Lung (tissue), 12 donors: Measurements from ENCODE around the gene TICAM1. TPM values are rescaled to one million over a fixed set of nuclear protein-coding genes. Genes with fewer than 3 reads are reported as not detected.
A peak's percentile ranks its signal among the peaks of the same experiment; 100 is the strongest.
"Not testable (repeated sequence)": the region's sequence is repeated elsewhere in the genome, so short reads cannot be mapped to it uniquely, and the experiment has no call there.

Source experiments
- ATAC-seq: fragments of 200-7000 bp; cut with Tn5 transposase; one replicate; pipeline ENCODE4 v1.9.1; 2020; ENCODE audit warnings: moderate number of reproducible peaks; ENCODE audit not compliant: insufficient read depth, low FRiP score
- DNase-seq, 3 donors: peaks; one replicate each; pipeline ENCODE4 v3.0.0-alpha.2; 2013 to 2017
- H3K27ac ChIP-seq, 2 donors: one replicate each; pipeline ENCODE4 v1.5.1; 2013; ENCODE audit warnings: mild to moderate bottlenecking in 2 of 2, moderate library complexity in 2 of 2, control low read depth in 1 of 2, inconsistent platforms in 1 of 2, low read depth in 1 of 2, low read length in 1 of 2
- H3K27me3 ChIP-seq, 3 donors: one replicate each; pipeline ENCODE4 v1.5.1; 2013; ENCODE audit warnings: low read length in 2 of 3; ENCODE audit not compliant: control insufficient read depth in 3 of 3, insufficient read depth in 3 of 3
- H3K36me3 ChIP-seq, 4 donors: one replicate each; pipeline ENCODE4 v1.5.1; 2013; ENCODE audit warnings: low read length in 4 of 4, mild to moderate bottlenecking in 1 of 4, moderate library complexity in 1 of 4; ENCODE audit not compliant: control insufficient read depth in 4 of 4, insufficient read depth in 4 of 4
- H3K4me1 ChIP-seq, 5 donors: one replicate each; pipeline ENCODE4 v1.5.1; 2013; ENCODE audit warnings: low read length in 5 of 5, mild to moderate bottlenecking in 2 of 5, moderate library complexity in 1 of 5; ENCODE audit not compliant: control insufficient read depth in 5 of 5, insufficient read depth in 5 of 5
- H3K4me3 ChIP-seq: one replicate; pipeline ENCODE4 v1.5.1; 2013; ENCODE audit warnings: mild to moderate bottlenecking, control low read depth, moderate library complexity
- H3K9ac ChIP-seq, 2 donors: one replicate each; pipeline ENCODE4 v1.5.1; 2013; ENCODE audit warnings: low read length in 2 of 2, control low read depth in 1 of 2; ENCODE audit not compliant: insufficient read depth in 1 of 2
- H3K9me3 ChIP-seq, 4 donors: one replicate each; pipeline ENCODE4 v1.5.1; 2013; ENCODE audit warnings: low read length in 3 of 4, mild to moderate bottlenecking in 1 of 4, moderate library complexity in 1 of 4; ENCODE audit not compliant: control insufficient read depth in 4 of 4, insufficient read depth in 3 of 4
- WGBS, 2 donors: extraction: QIAGEN DNeasy Blood & Tissue Kit; methylation state at CpG; one replicate each; pipeline ENCODE4 v1.1.7; 2013; 5-methylcytosine and 5-hydroxymethylcytosine counted together
- polyA plus RNA-seq, 2 donors: library from polyadenylated mRNA; stranded (reverse); fragments of 200-250 nt; gene quantifications; one replicate each; pipeline ENCODE4 v1.2.1, GENCODE V29; 2013
- total RNA-seq, 2 donors: library from RNA; depleted of rRNA in 1 of 2; stranded (reverse); fragments of >200 nt in 1 of 2; gene quantifications; one replicate each; pipeline ENCODE4 v1.2.1, GENCODE V29; 2014 to 2021
- TF ChIP-seq, protein P1 (sequence below): IDR thresholded peaks from 2 replicates; pipeline ENCODE4 v1.5.1; 2012; ENCODE audit warnings: mild to moderate bottlenecking; ENCODE audit errors: control extremely low read depth, extremely low read depth
- donor health status: control.
- donor health status: control.
- donor health status: Bipolar disorder and iron deficiency.
- donor health status: healthy.
- donor health status: DM: yes; HTN: yes; CAD: no.

TICAM1 gene
- total and polyA plus RNA-seq, 4 donors, result 4.5 to 19.7 (median 13.6) TPM

DNA sequence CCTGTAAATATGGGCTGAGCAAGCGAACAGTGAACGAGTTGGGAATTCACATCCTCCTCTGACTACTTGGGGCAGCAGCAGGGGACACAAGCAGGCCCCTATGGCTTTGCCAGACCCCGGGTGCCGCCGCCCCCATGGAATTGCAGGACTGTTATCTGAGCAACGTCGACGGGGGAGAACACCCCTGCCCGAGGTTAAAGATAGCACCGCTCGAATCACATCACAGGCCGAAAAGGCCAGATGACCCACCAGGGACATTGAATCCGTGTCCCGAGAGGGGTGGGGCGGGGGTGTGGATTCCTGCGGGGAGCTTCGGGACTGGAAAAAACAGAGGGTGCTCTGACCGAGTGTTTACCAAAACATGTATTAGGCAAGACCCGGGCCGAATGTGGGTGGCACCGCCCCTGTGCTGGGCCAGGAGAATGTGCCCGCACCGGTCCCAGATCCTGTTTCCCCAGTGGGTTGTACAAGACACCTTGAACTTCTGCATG is 30.9 kb downstream of the TICAM1 start:
- DNase-seq (peak; percentile 61 to 83 (median 77)), ATAC-seq (peak; percentile 56)
- H3K9ac ChIP-seq, result no peak overlapping the region
- TF ChIP-seq, protein P1, sequence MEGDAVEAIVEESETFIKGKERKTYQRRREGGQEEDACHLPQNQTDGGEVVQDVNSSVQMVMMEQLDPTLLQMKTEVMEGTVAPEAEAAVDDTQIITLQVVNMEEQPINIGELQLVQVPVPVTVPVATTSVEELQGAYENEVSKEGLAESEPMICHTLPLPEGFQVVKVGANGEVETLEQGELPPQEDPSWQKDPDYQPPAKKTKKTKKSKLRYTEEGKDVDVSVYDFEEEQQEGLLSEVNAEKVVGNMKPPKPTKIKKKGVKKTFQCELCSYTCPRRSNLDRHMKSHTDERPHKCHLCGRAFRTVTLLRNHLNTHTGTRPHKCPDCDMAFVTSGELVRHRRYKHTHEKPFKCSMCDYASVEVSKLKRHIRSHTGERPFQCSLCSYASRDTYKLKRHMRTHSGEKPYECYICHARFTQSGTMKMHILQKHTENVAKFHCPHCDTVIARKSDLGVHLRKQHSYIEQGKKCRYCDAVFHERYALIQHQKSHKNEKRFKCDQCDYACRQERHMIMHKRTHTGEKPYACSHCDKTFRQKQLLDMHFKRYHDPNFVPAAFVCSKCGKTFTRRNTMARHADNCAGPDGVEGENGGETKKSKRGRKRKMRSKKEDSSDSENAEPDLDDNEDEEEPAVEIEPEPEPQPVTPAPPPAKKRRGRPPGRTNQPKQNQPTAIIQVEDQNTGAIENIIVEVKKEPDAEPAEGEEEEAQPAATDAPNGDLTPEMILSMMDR, result no peak
- H3K4me3 ChIP-seq, result no peak overlapping the region
- peaks cover 0 to 7% (median 6%) of the 10 kb centered on the region in 4 donors for H3K36me3 ChIP-seq
- 58 to 72% methylated on average over 23 of the region's 23 CpGs for WGBS, 2 donors
- H3K9me3 ChIP-seq, result no peaks in the 10 kb centered on the region
- H3K27me3 ChIP-seq, result no peaks in the 10 kb centered on the region
- peaks cover 0 to 3% (median 0%) of the 10 kb centered on the region in 5 donors for H3K4me1 ChIP-seq
- peak overlapping the region; percentile 71 to 89 for H3K27ac ChIP-seq

DNA sequence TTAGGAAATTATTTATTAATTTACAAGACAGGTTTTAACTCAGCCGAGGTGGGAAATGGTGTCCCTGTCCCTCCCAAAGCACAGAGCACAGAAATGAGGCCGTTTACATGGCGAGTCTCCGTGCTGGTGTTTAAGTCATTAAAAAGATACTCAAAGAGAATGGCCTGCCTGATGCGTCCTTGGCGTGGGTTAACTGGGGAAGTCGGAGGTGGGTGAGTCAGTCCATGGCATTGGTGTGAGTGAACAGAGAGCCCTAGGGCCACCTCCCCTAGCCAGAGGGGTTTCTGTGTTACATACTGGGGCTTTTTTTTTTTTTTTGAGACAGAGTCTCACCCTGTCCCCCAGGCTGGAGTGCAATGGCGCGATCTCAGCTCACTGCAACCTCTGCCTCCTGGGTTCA is 36.1 kb downstream of the TICAM1 start:
- 88 to 91% methylated on average over 9 of the region's 9 CpGs for WGBS, 2 donors
- Histone ChIP-seq H3K9ac (no peak overlapping the region), H3K4me1 (peaks cover 0 to 22% (median 11%) of the 10 kb centered on the region in 5 donors), H3K36me3 (peaks cover 0 to 23% (median 18%) of the 10 kb centered on the region in 4 donors), H3K27me3 (no peaks in the 10 kb centered on the region), H3K4me3 (no peak overlapping the region), H3K9me3 (no peaks in the 10 kb centered on the region), H3K27ac (no peak overlapping the region)
- DNase-seq (no peak), ATAC-seq (no peak)
- TF ChIP-seq, protein P1, result no peak

DNA sequence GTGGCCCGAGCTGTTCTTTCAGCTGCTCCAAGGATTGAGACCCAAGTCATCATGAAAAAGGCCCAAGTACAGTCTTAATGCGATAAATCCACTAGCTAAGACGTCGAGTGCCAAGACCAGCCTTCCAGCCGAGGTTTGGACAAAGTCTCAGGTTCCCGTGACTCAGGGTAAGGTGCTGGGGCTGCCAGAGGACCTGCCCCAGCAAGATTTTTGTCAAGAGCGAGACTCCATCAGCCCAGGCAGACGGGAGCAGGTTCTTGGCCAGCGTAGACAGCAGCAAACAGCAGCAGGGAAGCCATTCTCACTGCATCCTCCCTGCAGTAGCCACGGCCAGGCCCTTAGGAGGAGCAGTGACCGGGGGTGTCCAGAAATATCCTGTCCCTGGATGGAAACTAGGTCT is 36.5 kb downstream of the TICAM1 start:
- no peak for DNase-seq
- peaks cover 0 to 23% (median 18%) of the 10 kb centered on the region in 4 donors for H3K36me3 ChIP-seq
- peaks cover 0 to 22% (median 11%) of the 10 kb centered on the region in 5 donors for H3K4me1 ChIP-seq
- H3K9me3 ChIP-seq, result no peaks in the 10 kb centered on the region
- no peak overlapping the region for H3K4me3 ChIP-seq
- whole genome bisulfite sequencing, 2 donors, result 86 to 93% methylated on average over 11 of the region's 11 CpGs
- no peak for ATAC-seq
- no peak overlapping the region for H3K9ac ChIP-seq
- H3K27ac ChIP-seq, result no peak overlapping the region
- no peaks in the 10 kb centered on the region for H3K27me3 ChIP-seq
- TF ChIP-seq, protein P1, result no peak

DNA sequence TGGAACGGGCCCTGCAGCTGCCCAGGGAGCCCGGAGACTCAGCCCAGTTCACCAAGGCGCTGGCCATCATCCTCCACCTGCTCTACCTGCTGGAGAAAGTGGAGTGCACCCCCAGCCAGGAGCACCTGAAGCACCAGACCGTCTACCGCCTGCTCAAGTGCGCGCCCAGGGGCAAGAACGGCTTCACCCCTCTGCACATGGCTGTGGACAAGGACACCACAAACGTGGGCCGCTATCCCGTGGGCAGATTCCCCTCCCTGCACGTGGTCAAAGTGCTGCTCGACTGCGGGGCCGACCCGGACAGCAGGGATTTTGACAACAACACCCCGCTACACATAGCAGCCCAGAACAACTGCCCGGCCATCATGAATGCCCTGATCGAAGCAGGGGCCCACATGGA is 38.2 kb downstream of the TICAM1 start:
- not testable (repeated sequence) for H3K27ac ChIP-seq, H3K4me3 ChIP-seq, ATAC-seq, H3K9ac ChIP-seq, DNase-seq, H3K27me3 ChIP-seq, H3K9me3 ChIP-seq
- Histone ChIP-seq H3K36me3 (peaks cover 0 to 23% (median 18%) of the 10 kb centered on the region in 4 donors), H3K4me1 (peaks cover 0 to 22% (median 11%) of the 10 kb centered on the region in 5 donors)
- WGBS, 2 donors, result 88 to 97% methylated on average over 18 to 19 of the region's 19 CpGs

DNA sequence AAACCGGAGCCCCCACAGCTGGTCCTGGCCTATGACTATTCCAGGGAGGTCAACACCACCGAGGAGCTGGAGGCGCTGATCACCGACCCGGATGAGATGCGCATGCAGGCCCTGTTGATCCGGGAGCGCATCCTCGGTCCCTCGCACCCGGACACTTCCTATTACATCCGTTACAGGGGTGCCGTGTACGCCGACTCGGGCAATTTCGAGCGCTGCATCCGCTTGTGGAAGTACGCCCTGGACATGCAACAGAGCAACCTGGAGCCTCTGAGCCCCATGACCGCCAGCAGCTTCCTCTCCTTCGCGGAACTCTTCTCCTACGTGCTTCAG is 38.7 kb downstream of the TICAM1 start:
- not testable (repeated sequence) for H3K27me3 ChIP-seq, ATAC-seq, H3K4me3 ChIP-seq, H3K9me3 ChIP-seq, H3K9ac ChIP-seq, DNase-seq
- peaks cover 0 to 22% (median 11%) of the 10 kb centered on the region in 5 donors for H3K4me1 ChIP-seq
- H3K27ac ChIP-seq, result peak overlapping the region in 1 of 2 donors; percentile 95
- H3K36me3 ChIP-seq, result peaks cover 0 to 23% (median 18%) of the 10 kb centered on the region in 4 donors
- 90% methylated on average over 23 to 24 of the region's 24 CpGs for WGBS, 2 donors

DNA sequence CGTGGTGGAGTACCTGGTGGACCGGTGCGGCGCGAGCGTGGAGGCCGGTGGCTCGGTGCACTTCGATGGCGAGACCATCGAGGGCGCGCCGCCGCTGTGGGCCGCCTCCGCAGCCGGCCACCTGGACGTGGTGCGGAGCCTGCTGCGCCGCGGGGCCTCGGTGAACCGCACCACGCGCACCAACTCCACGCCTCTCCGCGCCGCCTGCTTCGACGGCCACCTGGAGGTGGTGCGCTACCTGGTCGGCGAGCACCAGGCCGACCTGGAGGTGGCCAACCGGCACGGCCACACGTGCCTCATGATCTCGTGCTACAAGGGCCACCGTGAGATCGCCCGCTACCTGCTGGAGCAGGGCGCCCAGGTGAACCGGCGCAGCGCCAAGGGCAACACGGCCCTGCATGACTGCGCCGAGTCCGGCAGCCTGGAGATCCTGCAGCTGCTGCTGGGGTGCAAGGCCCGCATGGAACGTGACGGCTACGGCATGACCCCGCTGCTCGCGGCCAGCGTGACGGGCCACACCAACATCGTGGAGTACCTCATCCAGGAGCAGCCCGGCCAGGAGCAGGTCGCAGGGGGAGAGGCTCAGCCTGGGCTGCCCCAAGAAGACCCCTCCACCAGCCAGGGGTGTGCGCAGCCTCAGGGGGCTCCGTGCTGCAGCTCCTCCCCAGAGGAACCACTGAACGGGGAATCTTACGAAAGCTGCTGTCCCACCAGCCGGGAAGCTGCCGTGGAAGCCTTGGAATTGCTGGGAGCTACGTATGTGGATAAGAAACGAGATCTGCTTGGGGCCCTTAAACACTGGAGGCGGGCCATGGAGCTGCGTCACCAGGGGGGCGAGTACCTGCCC is 39.3 kb downstream of the TICAM1 start:
- Histone ChIP-seq H3K9ac (peak overlapping the region in 1 of 2 donors; percentile 52), H3K4me3 (peak overlapping the region; percentile 66), H3K27ac (peak overlapping the region; percentile 94 to 95), H3K4me1 (peaks cover 0 to 22% (median 11%) of the 10 kb centered on the region in 5 donors), H3K36me3 (peaks cover 0 to 23% (median 18%) of the 10 kb centered on the region in 4 donors)
- not testable (repeated sequence) for DNase-seq, ATAC-seq, H3K9me3 ChIP-seq, H3K27me3 ChIP-seq
- 10 to 15% methylated on average over 48 to 75 of the region's 75 CpGs for WGBS, 2 donors
